HCT116 (cell line): Measurements from ENCODE around the gene CACNB2. TPM values are rescaled to one million over a fixed set of nuclear protein-coding genes. Genes with fewer than 3 reads are reported as not detected.
A peak's percentile ranks its signal among the peaks of the same experiment; 100 is the strongest.

Source experiments
- ATAC-seq: fragments of 200-7000 bp; cut with Tn5 transposase; 2 replicates; pipeline ENCODE4 v1.9.1; 2020; ENCODE audit warnings: mild to moderate bottlenecking, moderate library complexity
- BruUV-seq: library from RNA; stranded (reverse); fragments of 400-500 nt; replicated peaks from 2 replicates; lab custom pipeline; 2021; lab: Mats Ljungman, UMichigan
- CTCF ChIA-PET: fragments of 300-600 bp; sonication (Branson Sonifier 250); formaldehyde crosslinking; loops from one replicate; lab custom pipeline; 2021; ENCODE audit warnings: antibody characterized with exemption; lab: Charles Lee
- POLR2A ChIA-PET: fragments of 300-600, 350-600 bp; sonication (Branson Sonifier 250); formaldehyde crosslinking; loops from one replicate; lab custom pipeline; 2021; ENCODE audit warnings: antibody characterized with exemption; lab: Charles Lee
- RAD21 ChIA-PET, 2 experiments: fragments of 300-600 bp; sonication (Branson Sonifier 250); formaldehyde crosslinking; loops; one replicate each; lab custom pipeline; 2023; ENCODE audit warnings: low total read pairs in 2 of 2; ENCODE audit not compliant: uncharacterized antibody in 2 of 2, unreplicated experiment in 2 of 2, low non-redundant PET in 1 of 2; lab: Charles Lee
- DNase-seq: peaks from one replicate; pipeline ENCODE4 v3.0.0-alpha.2; 2010; ENCODE audit warnings: low read depth, low spot score
- H2AFZ ChIP-seq: fragments of 200-600 bp; shearing (Covaris generic), sonication (generic); 2 replicates; pipeline ENCODE4 v1.6.1; 2017; ENCODE audit warnings: low read depth, mixed run types, mixed read lengths, antibody characterized with exemption, low read length; ENCODE audit not compliant: poor library complexity, severe bottlenecking
- H3K27ac ChIP-seq: 2 replicates; pipeline ENCODE4 v1.5.1; 2012; ENCODE audit warnings: low read depth, low read length
- H3K27me3 ChIP-seq: fragments of 200-600 bp; sonication (generic); 2 replicates; pipeline ENCODE4 v1.6.1; 2016; ENCODE audit warnings: mixed run types, low read length, mixed read lengths; ENCODE audit not compliant: insufficient read depth
- H3K36me3 ChIP-seq, 2 experiments: fragments of 200-500 bp in 1 of 2; fragments of 200-600 bp in 1 of 2; sonication (Bioruptor generic) in 1 of 2; sonication (generic) in 1 of 2; 2 replicates each; pipeline versions ENCODE4 v1.5.1 to v1.6.1; 2014 to 2016; ENCODE audit warnings: low read length in 2 of 2, inconsistent platforms in 1 of 2, mixed read lengths in 1 of 2, mixed run types in 1 of 2; ENCODE audit not compliant: insufficient read depth in 2 of 2, control insufficient read depth in 1 of 2
- H3K4me1 ChIP-seq, 2 experiments: fragments of 200-600 bp in 1 of 2; sonication (generic) in 1 of 2; 2 replicates each; pipeline versions ENCODE4 v1.5.1 to v1.6.1; 2012 to 2017; ENCODE audit warnings: low read length in 2 of 2, inconsistent platforms in 1 of 2, mild to moderate bottlenecking in 1 of 2, mixed read lengths in 1 of 2, mixed run types in 1 of 2, moderate library complexity in 1 of 2; ENCODE audit not compliant: insufficient read depth in 2 of 2, control insufficient read depth in 1 of 2
- H3K4me2 ChIP-seq: fragments of 200-600 bp; sonication (generic); 2 replicates; pipeline ENCODE4 v1.6.1; 2017; ENCODE audit warnings: mixed run types, low read length, mixed read lengths
- H3K4me3 ChIP-seq, 2 experiments: fragments of 200-600 bp in 1 of 2; sonication (generic) in 1 of 2; replicated peaks in 1 of 2; 2 replicates each; pipeline ENCODE4 v1.5.1; 2011 to 2016; ENCODE audit warnings: low read length in 2 of 2, control low read depth in 1 of 2, low read depth in 1 of 2, mild to moderate bottlenecking in 1 of 2, mixed read lengths in 1 of 2, mixed run types in 1 of 2
- H3K79me2 ChIP-seq: fragments of 200-600 bp; sonication (generic); 2 replicates; pipeline ENCODE4 v1.6.1; 2017; ENCODE audit warnings: mild to moderate bottlenecking, mixed run types, low read length, moderate library complexity, mixed read lengths; ENCODE audit not compliant: insufficient read depth
- H3K9ac ChIP-seq: fragments of 200-600 bp; sonication (generic); 2 replicates; pipeline ENCODE4 v1.6.1; 2016; ENCODE audit warnings: low read length, mixed read lengths
- H3K9me2 ChIP-seq: fragments of 200-600 bp; sonication (generic), shearing (Covaris generic); 2 replicates; pipeline ENCODE4 v1.6.1; 2017; ENCODE audit warnings: mixed run types, mild to moderate bottlenecking, moderate library complexity; ENCODE audit not compliant: insufficient read depth
- H3K9me3 ChIP-seq, 2 experiments: fragments of 200-500 bp in 1 of 2; fragments of 200-600 bp in 1 of 2; sonication (Bioruptor generic) in 1 of 2; sonication (generic) in 1 of 2; 2 replicates each; pipeline ENCODE4 v1.6.1; 2014 to 2017; ENCODE audit warnings: low read length in 2 of 2, mixed read lengths in 2 of 2, inconsistent platforms in 1 of 2, low read depth in 1 of 2, mild to moderate bottlenecking in 1 of 2, mixed run types in 1 of 2, moderate library complexity in 1 of 2; ENCODE audit not compliant: control insufficient read depth in 1 of 2, insufficient read depth in 1 of 2
- H4K20me1 ChIP-seq: fragments of 200-600 bp; sonication (generic), shearing (Covaris generic); 2 replicates; pipeline ENCODE4 v1.6.1; 2017; ENCODE audit warnings: mixed run types, mild to moderate bottlenecking, moderate library complexity; ENCODE audit not compliant: insufficient read depth
- CTCF ChIP-seq, 3 experiments: fragments of 200-600 bp in 1 of 3; sonication (generic) in 1 of 3; IDR thresholded peaks in 2 of 3; conservative IDR thresholded peaks in 1 of 3; 2 replicates each; pipeline ENCODE4 v1.5.1; 2012 to 2017; ENCODE audit warnings: low read depth in 2 of 3, low read length in 2 of 3, antibody characterized with exemption in 1 of 3, borderline replicate concordance in 1 of 3, control low read depth in 1 of 3, mild to moderate bottlenecking in 1 of 3, mixed read lengths in 1 of 3, mixed run types in 1 of 3, moderate library complexity in 1 of 3; ENCODE audit not compliant: insufficient read depth in 1 of 3
- POLR2AphosphoS5 ChIP-seq: IDR thresholded peaks from 2 replicates; pipeline ENCODE4 v1.6.1; 2011; ENCODE audit warnings: mild to moderate bottlenecking, low read depth, low read length, moderate library complexity
- RAD21 ChIP-seq: IDR thresholded peaks from 2 replicates; pipeline ENCODE4 v1.6.1; 2012; ENCODE audit warnings: low read depth, mild to moderate bottlenecking
- SRF ChIP-seq: IDR thresholded peaks from 2 replicates; pipeline ENCODE4 v1.6.1; 2012; ENCODE audit warnings: low read depth
- TCF7L2 ChIP-seq: IDR thresholded peaks from 2 replicates; pipeline ENCODE4 v1.7.0; 2011; ENCODE audit warnings: borderline replicate concordance, inconsistent platforms; ENCODE audit not compliant: insufficient read depth, insufficient read length; ENCODE audit errors: extremely low read depth
- ZFX ChIP-seq: fragments of 450-650 bp; IDR thresholded peaks from 2 replicates; pipeline ENCODE4 v1.6.1; 2017
- intact Hi-C: fragments of 100-400 bp; cut with micrococcal nuclease; formaldehyde crosslinking; loops from 2 replicates; pipeline ENCODE4 v1.10.0; 2022
- total RNA-seq: library from RNA; stranded (reverse); gene quantifications from one replicate; pipeline ENCODE4 v1.2.1, GENCODE V29; 2021; ENCODE audit not compliant: unreplicated experiment

The CACNB2 gene
- total RNA-seq, 1 experiment from 2014 or later = 0.71 TPM

DNA sequence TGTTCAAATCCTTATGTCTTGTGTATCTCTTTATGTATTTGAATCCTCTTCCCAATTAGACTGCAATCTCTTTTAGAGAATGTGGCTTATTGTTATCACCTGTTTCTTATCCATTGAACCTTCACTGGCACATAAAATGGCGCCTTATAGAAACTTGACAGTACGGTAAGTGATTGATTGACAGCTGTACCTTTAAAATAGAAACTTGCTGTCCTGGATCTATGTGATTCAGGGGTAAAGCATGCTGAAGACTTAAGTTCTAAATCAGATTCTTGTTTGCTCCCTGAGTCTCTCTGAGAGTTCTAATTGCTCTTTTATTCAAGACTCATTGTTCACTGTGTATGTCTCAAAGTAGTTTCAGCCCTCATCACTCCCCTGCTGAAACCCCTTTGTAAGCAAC, 91.3 kb downstream of the CACNB2 start:
- no peak overlapping the region for H3K4me2 ChIP-seq
- H3K9me2 ChIP-seq = no peaks in the 10 kb centered on the region
- TF ChIP-seq SRF (no peak), TCF7L2 (no peak), POLR2AphosphoS5 (no peak), ZFX (no peak)
- no peak overlapping the region for H3K27ac ChIP-seq
- ChIA-PET RAD21 (no interaction called here), POLR2A (no interaction called here), CTCF (no interaction called here)
- H3K36me3 ChIP-seq = no peaks in the 10 kb centered on the region
- intact Hi-C loops = no loop called here
- H3K4me1 ChIP-seq = no peaks in the 10 kb centered on the region; a peak in 1 of 4 replicates
- no peak overlapping the region for H2AFZ ChIP-seq
- H3K9ac ChIP-seq = no peak overlapping the region
- no peaks in the 10 kb centered on the region for H3K9me3 ChIP-seq
- ATAC-seq = no peak
- H3K27me3 ChIP-seq = 0 out of 2 replicates have a peak, but pooled peaks cover 2% of the 10 kb centered on the region
- H3K79me2 ChIP-seq = no peaks in the 10 kb centered on the region
- H3K4me3 ChIP-seq = no peak overlapping the region
- DNase-seq = no peak
- H4K20me1 ChIP-seq = no peaks in the 10 kb centered on the region
- no TSS peak for BruUV-seq

DNA sequence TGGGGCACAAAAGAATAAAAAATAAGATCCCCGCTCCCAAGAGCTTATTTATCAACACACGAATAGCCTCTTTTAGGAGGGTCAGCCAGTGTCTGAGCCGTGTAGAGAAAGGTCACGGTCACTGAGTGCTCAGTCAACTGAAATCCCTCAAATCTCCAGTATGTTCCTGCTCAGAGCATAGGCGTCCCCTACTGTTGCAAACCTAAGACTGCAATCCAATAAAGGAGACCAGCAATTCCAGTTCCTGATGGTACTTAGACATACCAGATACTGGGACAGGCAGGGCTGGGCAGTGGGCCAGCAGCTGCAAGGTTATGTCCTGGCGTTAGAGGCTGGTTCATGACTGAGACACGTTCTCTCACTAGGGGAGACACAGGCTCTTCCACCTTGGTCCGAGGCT, 93.6 kb downstream of the CACNB2 start:
- no peaks in the 10 kb centered on the region for H3K36me3 ChIP-seq
- H3K27me3 ChIP-seq = peaks cover 9% of the 10 kb centered on the region; the same call in 1 of the 2 replicates
- H4K20me1 ChIP-seq = no peaks in the 10 kb centered on the region
- H3K79me2 ChIP-seq = no peaks in the 10 kb centered on the region
- no peaks in the 10 kb centered on the region; a peak in 1 of 4 replicates for H3K4me1 ChIP-seq
- BruUV-seq = no TSS peak
- H3K4me2 ChIP-seq = no peak overlapping the region
- ChIA-PET RAD21 (no interaction called here), CTCF (interaction anchor here (1.0 to 1.2 kb wide), 2 partner anchors 17 to 78 kb away, joined by 3 read pairs; no protein-coding TSS in a partner anchor), POLR2A (no interaction called here)
- H3K4me3 ChIP-seq = no peak overlapping the region
- DNase-seq = no peak
- H3K9me2 ChIP-seq = no peaks in the 10 kb centered on the region
- H2AFZ ChIP-seq = no peak overlapping the region
- H3K9me3 ChIP-seq = no peaks in the 10 kb centered on the region
- TF ChIP-seq POLR2AphosphoS5 (no peak), CTCF (IDR thresholded peaks at IDR 0.05 in 2 of 3, conservative IDR thresholded peaks at IDR 0.05 in 1 of 3; ENCODE audit: borderline replicate concordance in 1 of 3, insufficient read depth in 1 of 3, low read depth in 2 of 3, low read length in 2 of 3) (peak; percentile 18 to 41 (median 31); a peak in 4 of 6 replicates), RAD21 (peak; percentile 44)
- ATAC-seq = peak; percentile 44
- no peak overlapping the region for H3K27ac ChIP-seq
- no peak overlapping the region for H3K9ac ChIP-seq
- intact Hi-C loops = no loop called here
